HCT116 (cell line): ENCODE data around the gene CDHR1. TPM values are rescaled to one million over a fixed set of nuclear protein-coding genes. Genes with fewer than 3 reads are reported as not detected.

ENCODE experiments used
- ATAC-seq: fragments of 200-7000 bp; cut with Tn5 transposase; 2 replicates; pipeline ENCODE4 v1.9.1; 2020; ENCODE audit warnings: mild to moderate bottlenecking, moderate library complexity
- BruUV-seq: library from RNA; stranded (reverse); fragments of 400-500 nt; replicated peaks from 2 replicates; lab custom pipeline; 2021; lab: Mats Ljungman, UMichigan
- CTCF ChIA-PET: fragments of 300-600 bp; sonication (Branson Sonifier 250); formaldehyde crosslinking; loops from one replicate; lab custom pipeline; 2021; ENCODE audit warnings: antibody characterized with exemption; lab: Charles Lee
- POLR2A ChIA-PET: fragments of 300-600, 350-600 bp; sonication (Branson Sonifier 250); formaldehyde crosslinking; loops from one replicate; lab custom pipeline; 2021; ENCODE audit warnings: antibody characterized with exemption; lab: Charles Lee
- RAD21 ChIA-PET, 2 experiments: fragments of 300-600 bp; sonication (Branson Sonifier 250); formaldehyde crosslinking; loops; one replicate each; lab custom pipeline; 2023; ENCODE audit warnings: low total read pairs in 2 of 2; ENCODE audit not compliant: uncharacterized antibody in 2 of 2, unreplicated experiment in 2 of 2, low non-redundant PET in 1 of 2; lab: Charles Lee
- DNase-seq: peaks from one replicate; pipeline ENCODE4 v3.0.0-alpha.2; 2010; ENCODE audit warnings: low read depth, low spot score
- H2AFZ ChIP-seq: fragments of 200-600 bp; shearing (Covaris generic), sonication (generic); 2 replicates; pipeline ENCODE4 v1.6.1; 2017; ENCODE audit warnings: low read depth, mixed run types, mixed read lengths, antibody characterized with exemption, low read length; ENCODE audit not compliant: poor library complexity, severe bottlenecking
- H3K27ac ChIP-seq: 2 replicates; pipeline ENCODE4 v1.5.1; 2012; ENCODE audit warnings: low read depth, low read length
- H3K27me3 ChIP-seq: fragments of 200-600 bp; sonication (generic); 2 replicates; pipeline ENCODE4 v1.6.1; 2016; ENCODE audit warnings: mixed run types, low read length, mixed read lengths; ENCODE audit not compliant: insufficient read depth
- H3K36me3 ChIP-seq, 2 experiments: fragments of 200-500 bp in 1 of 2; fragments of 200-600 bp in 1 of 2; sonication (Bioruptor generic) in 1 of 2; sonication (generic) in 1 of 2; 2 replicates each; pipeline versions ENCODE4 v1.5.1 to v1.6.1; 2014 to 2016; ENCODE audit warnings: low read length in 2 of 2, inconsistent platforms in 1 of 2, mixed read lengths in 1 of 2, mixed run types in 1 of 2; ENCODE audit not compliant: insufficient read depth in 2 of 2, control insufficient read depth in 1 of 2
- H3K4me1 ChIP-seq, 2 experiments: fragments of 200-600 bp in 1 of 2; sonication (generic) in 1 of 2; 2 replicates each; pipeline versions ENCODE4 v1.5.1 to v1.6.1; 2012 to 2017; ENCODE audit warnings: low read length in 2 of 2, inconsistent platforms in 1 of 2, mild to moderate bottlenecking in 1 of 2, mixed read lengths in 1 of 2, mixed run types in 1 of 2, moderate library complexity in 1 of 2; ENCODE audit not compliant: insufficient read depth in 2 of 2, control insufficient read depth in 1 of 2
- H3K4me2 ChIP-seq: fragments of 200-600 bp; sonication (generic); 2 replicates; pipeline ENCODE4 v1.6.1; 2017; ENCODE audit warnings: mixed run types, low read length, mixed read lengths
- H3K4me3 ChIP-seq, 2 experiments: fragments of 200-600 bp in 1 of 2; sonication (generic) in 1 of 2; replicated peaks in 1 of 2; 2 replicates each; pipeline ENCODE4 v1.5.1; 2011 to 2016; ENCODE audit warnings: low read length in 2 of 2, control low read depth in 1 of 2, low read depth in 1 of 2, mild to moderate bottlenecking in 1 of 2, mixed read lengths in 1 of 2, mixed run types in 1 of 2
- H3K79me2 ChIP-seq: fragments of 200-600 bp; sonication (generic); 2 replicates; pipeline ENCODE4 v1.6.1; 2017; ENCODE audit warnings: mild to moderate bottlenecking, mixed run types, low read length, moderate library complexity, mixed read lengths; ENCODE audit not compliant: insufficient read depth
- H3K9ac ChIP-seq: fragments of 200-600 bp; sonication (generic); 2 replicates; pipeline ENCODE4 v1.6.1; 2016; ENCODE audit warnings: low read length, mixed read lengths
- H3K9me2 ChIP-seq: fragments of 200-600 bp; sonication (generic), shearing (Covaris generic); 2 replicates; pipeline ENCODE4 v1.6.1; 2017; ENCODE audit warnings: mixed run types, mild to moderate bottlenecking, moderate library complexity; ENCODE audit not compliant: insufficient read depth
- H3K9me3 ChIP-seq, 2 experiments: fragments of 200-500 bp in 1 of 2; fragments of 200-600 bp in 1 of 2; sonication (Bioruptor generic) in 1 of 2; sonication (generic) in 1 of 2; 2 replicates each; pipeline ENCODE4 v1.6.1; 2014 to 2017; ENCODE audit warnings: low read length in 2 of 2, mixed read lengths in 2 of 2, inconsistent platforms in 1 of 2, low read depth in 1 of 2, mild to moderate bottlenecking in 1 of 2, mixed run types in 1 of 2, moderate library complexity in 1 of 2; ENCODE audit not compliant: control insufficient read depth in 1 of 2, insufficient read depth in 1 of 2
- H4K20me1 ChIP-seq: fragments of 200-600 bp; sonication (generic), shearing (Covaris generic); 2 replicates; pipeline ENCODE4 v1.6.1; 2017; ENCODE audit warnings: mixed run types, mild to moderate bottlenecking, moderate library complexity; ENCODE audit not compliant: insufficient read depth
- CBX3 ChIP-seq: IDR thresholded peaks from 2 replicates; pipeline ENCODE4 v1.6.1; 2012; ENCODE audit warnings: low read depth
- CEBPB ChIP-seq: IDR thresholded peaks from 2 replicates; pipeline ENCODE4 v1.6.1; 2012; ENCODE audit warnings: low read depth
- EGR1 ChIP-seq: IDR thresholded peaks from 2 replicates; pipeline ENCODE4 v1.6.1; 2012; ENCODE audit warnings: low read depth
- ELF1 ChIP-seq: IDR thresholded peaks from 2 replicates; pipeline ENCODE4 v1.6.1; 2012; ENCODE audit warnings: low read depth, borderline replicate concordance
- EZH2 ChIP-seq: fragments of 200-600 bp; sonication (generic); IDR thresholded peaks from 2 replicates; pipeline ENCODE4 v1.6.1; 2017; ENCODE audit warnings: antibody characterized with exemption, mixed run types
- EZH2phosphoT487 ChIP-seq: fragments of 200-600 bp; IDR thresholded peaks from 2 replicates; pipeline ENCODE4 v1.6.1; 2018; ENCODE audit warnings: antibody characterized with exemption, borderline replicate concordance
- FOSL1 ChIP-seq: IDR thresholded peaks from 2 replicates; pipeline ENCODE4 v1.6.1; 2012; ENCODE audit warnings: low read depth
- JUND ChIP-seq: IDR thresholded peaks from 2 replicates; pipeline ENCODE4 v1.6.1; 2012
- POLR2A ChIP-seq: IDR thresholded peaks from 2 replicates; pipeline ENCODE4 v1.7.0; 2011; ENCODE audit warnings: borderline replicate concordance; ENCODE audit not compliant: insufficient read depth, insufficient read length; ENCODE audit errors: extremely low read depth
- POLR2AphosphoS5 ChIP-seq: IDR thresholded peaks from 2 replicates; pipeline ENCODE4 v1.6.1; 2011; ENCODE audit warnings: mild to moderate bottlenecking, low read depth, low read length, moderate library complexity
- RAD21 ChIP-seq: IDR thresholded peaks from 2 replicates; pipeline ENCODE4 v1.6.1; 2012; ENCODE audit warnings: low read depth, mild to moderate bottlenecking
- SP1 ChIP-seq: IDR thresholded peaks from 2 replicates; pipeline ENCODE4 v1.6.1; 2012; ENCODE audit warnings: low read depth
- SRF ChIP-seq: IDR thresholded peaks from 2 replicates; pipeline ENCODE4 v1.6.1; 2012; ENCODE audit warnings: low read depth
- TCF7L2 ChIP-seq: IDR thresholded peaks from 2 replicates; pipeline ENCODE4 v1.7.0; 2011; ENCODE audit warnings: borderline replicate concordance, inconsistent platforms; ENCODE audit not compliant: insufficient read depth, insufficient read length; ENCODE audit errors: extremely low read depth
- YY1 ChIP-seq: IDR thresholded peaks from 2 replicates; pipeline ENCODE4 v1.6.1; 2011; ENCODE audit warnings: low read length, low read depth, moderate library complexity, mild to moderate bottlenecking; ENCODE audit not compliant: insufficient replicate concordance; ENCODE audit errors: extremely low read depth
- ZNF274 ChIP-seq: fragments of 200-500 bp; sonication (Bioruptor generic); IDR thresholded peaks from 2 replicates; pipeline ENCODE4 v1.6.1; 2014; ENCODE audit warnings: mild to moderate bottlenecking, low read depth, low read length, inconsistent platforms
- intact Hi-C: fragments of 100-400 bp; cut with micrococcal nuclease; formaldehyde crosslinking; loops from 2 replicates; pipeline ENCODE4 v1.10.0; 2022
- total RNA-seq: library from RNA; stranded (reverse); gene quantifications from one replicate; pipeline ENCODE4 v1.2.1, GENCODE V29; 2021; ENCODE audit not compliant: unreplicated experiment
- TF ChIP-seq, protein P1 (sequence below), 3 experiments: fragments of 200-600 bp in 1 of 3; sonication (generic) in 1 of 3; IDR thresholded peaks in 2 of 3; conservative IDR thresholded peaks in 1 of 3; 2 replicates each; pipeline ENCODE4 v1.5.1; 2012 to 2017; ENCODE audit warnings: low read depth in 2 of 3, low read length in 2 of 3, antibody characterized with exemption in 1 of 3, borderline replicate concordance in 1 of 3, control low read depth in 1 of 3, mild to moderate bottlenecking in 1 of 3, mixed read lengths in 1 of 3, mixed run types in 1 of 3, moderate library complexity in 1 of 3; ENCODE audit not compliant: insufficient read depth in 1 of 3
- TF ChIP-seq, protein P2 (sequence below): IDR thresholded peaks from 2 replicates; pipeline ENCODE4 v1.6.1; 2012
- TF ChIP-seq, protein P3 (sequence below): IDR thresholded peaks from 2 replicates; pipeline ENCODE4 v1.6.1; 2011; ENCODE audit warnings: mild to moderate bottlenecking, low read length, moderate library complexity; ENCODE audit not compliant: insufficient replicate concordance; ENCODE audit errors: extremely low read depth

Gene CDHR1
- total RNA-seq, 1 experiment from 2014 or later: not detected

DNA sequence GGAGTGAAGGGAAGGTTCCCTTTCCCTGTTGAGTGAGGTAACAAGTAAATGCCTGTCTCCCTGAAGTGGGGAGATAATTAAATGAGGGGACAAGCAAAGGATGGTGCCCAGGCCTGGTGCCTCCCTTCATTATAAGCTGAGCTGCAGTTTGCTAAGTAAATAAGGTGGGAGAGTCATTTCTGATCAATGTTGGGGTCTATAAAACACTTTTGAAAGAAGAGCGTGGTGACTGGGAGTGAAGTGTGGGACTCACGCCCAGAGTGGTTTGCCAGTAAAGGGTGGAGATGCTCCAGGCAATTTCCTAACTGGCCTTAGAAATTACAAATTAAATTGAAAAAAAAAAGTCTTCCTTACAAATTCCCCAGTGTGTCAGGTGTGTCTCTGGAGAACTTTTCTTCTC, 30.3 kb upstream of the CDHR1 start (continued):
- TF ChIP-seq, protein P1, sequence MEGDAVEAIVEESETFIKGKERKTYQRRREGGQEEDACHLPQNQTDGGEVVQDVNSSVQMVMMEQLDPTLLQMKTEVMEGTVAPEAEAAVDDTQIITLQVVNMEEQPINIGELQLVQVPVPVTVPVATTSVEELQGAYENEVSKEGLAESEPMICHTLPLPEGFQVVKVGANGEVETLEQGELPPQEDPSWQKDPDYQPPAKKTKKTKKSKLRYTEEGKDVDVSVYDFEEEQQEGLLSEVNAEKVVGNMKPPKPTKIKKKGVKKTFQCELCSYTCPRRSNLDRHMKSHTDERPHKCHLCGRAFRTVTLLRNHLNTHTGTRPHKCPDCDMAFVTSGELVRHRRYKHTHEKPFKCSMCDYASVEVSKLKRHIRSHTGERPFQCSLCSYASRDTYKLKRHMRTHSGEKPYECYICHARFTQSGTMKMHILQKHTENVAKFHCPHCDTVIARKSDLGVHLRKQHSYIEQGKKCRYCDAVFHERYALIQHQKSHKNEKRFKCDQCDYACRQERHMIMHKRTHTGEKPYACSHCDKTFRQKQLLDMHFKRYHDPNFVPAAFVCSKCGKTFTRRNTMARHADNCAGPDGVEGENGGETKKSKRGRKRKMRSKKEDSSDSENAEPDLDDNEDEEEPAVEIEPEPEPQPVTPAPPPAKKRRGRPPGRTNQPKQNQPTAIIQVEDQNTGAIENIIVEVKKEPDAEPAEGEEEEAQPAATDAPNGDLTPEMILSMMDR (IDR thresholded peaks at IDR 0.05 in 2 of 3, conservative IDR thresholded peaks at IDR 0.05 in 1 of 3; ENCODE audit: borderline replicate concordance in 1 of 3, insufficient read depth in 1 of 3, low read depth in 2 of 3, low read length in 2 of 3): no peak
- TF ChIP-seq ELF1: no peak
- no peak for TF ChIP-seq EGR1
- TF ChIP-seq EZH2: no peak

DNA sequence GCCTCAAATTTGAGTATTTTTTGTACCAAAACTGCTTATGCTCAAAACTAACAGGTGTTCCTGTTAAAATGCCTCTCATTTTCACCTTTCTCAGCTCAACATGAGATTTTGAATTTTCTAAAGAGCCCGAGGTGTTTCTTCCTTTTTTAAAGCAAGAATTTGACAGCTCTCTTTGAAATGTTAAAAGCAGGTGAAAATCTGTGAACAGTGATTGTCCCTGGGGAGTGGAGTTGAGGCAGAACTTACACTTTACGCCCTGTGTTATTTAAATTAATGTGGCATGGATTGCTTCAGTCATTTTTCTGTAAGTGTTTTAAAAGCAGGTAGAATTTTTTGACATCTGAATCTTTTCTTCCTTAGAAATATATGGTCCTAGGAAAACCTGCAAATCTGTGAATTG, 29.9 kb upstream of the CDHR1 start:
- ChIA-PET CTCF (no interaction called here), POLR2A (no interaction called here), RAD21 (no interaction called here)
- no peak overlapping the region for H3K4me2 ChIP-seq
- no peaks in the 10 kb centered on the region for H3K4me1 ChIP-seq
- H3K9me2 ChIP-seq: no peaks in the 10 kb centered on the region
- H3K79me2 ChIP-seq: no peaks in the 10 kb centered on the region
- no peak overlapping the region for H3K9ac ChIP-seq
- intact Hi-C loops: no loop called here
- H3K36me3 ChIP-seq: no peaks in the 10 kb centered on the region
- TF ChIP-seq, protein P2, sequence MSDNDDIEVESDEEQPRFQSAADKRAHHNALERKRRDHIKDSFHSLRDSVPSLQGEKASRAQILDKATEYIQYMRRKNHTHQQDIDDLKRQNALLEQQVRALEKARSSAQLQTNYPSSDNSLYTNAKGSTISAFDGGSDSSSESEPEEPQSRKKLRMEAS: no peak
- TF ChIP-seq, protein P3, sequence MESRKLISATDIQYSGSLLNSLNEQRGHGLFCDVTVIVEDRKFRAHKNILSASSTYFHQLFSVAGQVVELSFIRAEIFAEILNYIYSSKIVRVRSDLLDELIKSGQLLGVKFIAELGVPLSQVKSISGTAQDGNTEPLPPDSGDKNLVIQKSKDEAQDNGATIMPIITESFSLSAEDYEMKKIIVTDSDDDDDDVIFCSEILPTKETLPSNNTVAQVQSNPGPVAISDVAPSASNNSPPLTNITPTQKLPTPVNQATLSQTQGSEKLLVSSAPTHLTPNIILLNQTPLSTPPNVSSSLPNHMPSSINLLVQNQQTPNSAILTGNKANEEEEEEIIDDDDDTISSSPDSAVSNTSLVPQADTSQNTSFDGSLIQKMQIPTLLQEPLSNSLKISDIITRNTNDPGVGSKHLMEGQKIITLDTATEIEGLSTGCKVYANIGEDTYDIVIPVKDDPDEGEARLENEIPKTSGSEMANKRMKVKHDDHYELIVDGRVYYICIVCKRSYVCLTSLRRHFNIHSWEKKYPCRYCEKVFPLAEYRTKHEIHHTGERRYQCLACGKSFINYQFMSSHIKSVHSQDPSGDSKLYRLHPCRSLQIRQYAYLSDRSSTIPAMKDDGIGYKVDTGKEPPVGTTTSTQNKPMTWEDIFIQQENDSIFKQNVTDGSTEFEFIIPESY: no peak
- TF ChIP-seq FOSL1 (no peak), EZH2 (no peak), ZNF274 (no peak), RAD21 (no peak), CEBPB (no peak), JUND (no peak), TCF7L2 (no peak), POLR2A (no peak), POLR2AphosphoS5 (no peak), EZH2phosphoT487 (no peak), SRF (no peak), SP1 (no peak), EGR1 (no peak), CBX3 (no peak), YY1 (no peak)
- TF ChIP-seq, protein P1 (IDR thresholded peaks at IDR 0.05 in 2 of 3, conservative IDR thresholded peaks at IDR 0.05 in 1 of 3; ENCODE audit: borderline replicate concordance in 1 of 3, insufficient read depth in 1 of 3, low read depth in 2 of 3, low read length in 2 of 3): no peak
- no peaks in the 10 kb centered on the region; a peak in 1 of 4 replicates for H3K9me3 ChIP-seq
- no peak overlapping the region for H3K27ac ChIP-seq
- BruUV-seq: no TSS peak
- no peaks in the 10 kb centered on the region for H4K20me1 ChIP-seq
- H2AFZ ChIP-seq: no peak overlapping the region
- no peak overlapping the region for H3K4me3 ChIP-seq
- H3K27me3 ChIP-seq: peaks cover 11% of the 10 kb centered on the region
- DNase-seq (no peak), ATAC-seq (no peak)
